ENCODE measurements around the gene OSCP1. TPM values are rescaled to one million over a fixed set of nuclear protein-coding genes. Genes with fewer than 3 reads are reported as not detected.
A peak's percentile ranks its signal among the peaks of the same experiment; 100 is the strongest.

OSCP1 gene
- total RNA-seq, 1 donor from 2014 or later = 21.0 TPM

- Mint-ChIP-seq H3K27ac (peak overlapping the region; percentile 20), H3K36me3 (ENCODE audit: insufficient read depth) (peaks cover 1% of the 10 kb centered on the region), H3K4me3 (ENCODE audit: low read depth) (peak overlapping the region; percentile 25), H3K27me3 (no peaks in the 10 kb centered on the region), H3K4me1 (ENCODE audit: low read depth) (peaks cover 13% of the 10 kb centered on the region), H3K9me3 (ENCODE audit: low read depth) (no peaks in the 10 kb centered on the region)
- no peak for DNase-seq (ENCODE audit: low spot score, unreplicated experiment)
- TF ChIP-seq, protein P1, sequence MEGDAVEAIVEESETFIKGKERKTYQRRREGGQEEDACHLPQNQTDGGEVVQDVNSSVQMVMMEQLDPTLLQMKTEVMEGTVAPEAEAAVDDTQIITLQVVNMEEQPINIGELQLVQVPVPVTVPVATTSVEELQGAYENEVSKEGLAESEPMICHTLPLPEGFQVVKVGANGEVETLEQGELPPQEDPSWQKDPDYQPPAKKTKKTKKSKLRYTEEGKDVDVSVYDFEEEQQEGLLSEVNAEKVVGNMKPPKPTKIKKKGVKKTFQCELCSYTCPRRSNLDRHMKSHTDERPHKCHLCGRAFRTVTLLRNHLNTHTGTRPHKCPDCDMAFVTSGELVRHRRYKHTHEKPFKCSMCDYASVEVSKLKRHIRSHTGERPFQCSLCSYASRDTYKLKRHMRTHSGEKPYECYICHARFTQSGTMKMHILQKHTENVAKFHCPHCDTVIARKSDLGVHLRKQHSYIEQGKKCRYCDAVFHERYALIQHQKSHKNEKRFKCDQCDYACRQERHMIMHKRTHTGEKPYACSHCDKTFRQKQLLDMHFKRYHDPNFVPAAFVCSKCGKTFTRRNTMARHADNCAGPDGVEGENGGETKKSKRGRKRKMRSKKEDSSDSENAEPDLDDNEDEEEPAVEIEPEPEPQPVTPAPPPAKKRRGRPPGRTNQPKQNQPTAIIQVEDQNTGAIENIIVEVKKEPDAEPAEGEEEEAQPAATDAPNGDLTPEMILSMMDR (IDR thresholded peaks at IDR 0.05; ENCODE audit: unreplicated experiment) = no peak
These were observed 47.8 kb downstream of the OSCP1 start for GRCh38 chr1:36402504-36402890.

DNA sequence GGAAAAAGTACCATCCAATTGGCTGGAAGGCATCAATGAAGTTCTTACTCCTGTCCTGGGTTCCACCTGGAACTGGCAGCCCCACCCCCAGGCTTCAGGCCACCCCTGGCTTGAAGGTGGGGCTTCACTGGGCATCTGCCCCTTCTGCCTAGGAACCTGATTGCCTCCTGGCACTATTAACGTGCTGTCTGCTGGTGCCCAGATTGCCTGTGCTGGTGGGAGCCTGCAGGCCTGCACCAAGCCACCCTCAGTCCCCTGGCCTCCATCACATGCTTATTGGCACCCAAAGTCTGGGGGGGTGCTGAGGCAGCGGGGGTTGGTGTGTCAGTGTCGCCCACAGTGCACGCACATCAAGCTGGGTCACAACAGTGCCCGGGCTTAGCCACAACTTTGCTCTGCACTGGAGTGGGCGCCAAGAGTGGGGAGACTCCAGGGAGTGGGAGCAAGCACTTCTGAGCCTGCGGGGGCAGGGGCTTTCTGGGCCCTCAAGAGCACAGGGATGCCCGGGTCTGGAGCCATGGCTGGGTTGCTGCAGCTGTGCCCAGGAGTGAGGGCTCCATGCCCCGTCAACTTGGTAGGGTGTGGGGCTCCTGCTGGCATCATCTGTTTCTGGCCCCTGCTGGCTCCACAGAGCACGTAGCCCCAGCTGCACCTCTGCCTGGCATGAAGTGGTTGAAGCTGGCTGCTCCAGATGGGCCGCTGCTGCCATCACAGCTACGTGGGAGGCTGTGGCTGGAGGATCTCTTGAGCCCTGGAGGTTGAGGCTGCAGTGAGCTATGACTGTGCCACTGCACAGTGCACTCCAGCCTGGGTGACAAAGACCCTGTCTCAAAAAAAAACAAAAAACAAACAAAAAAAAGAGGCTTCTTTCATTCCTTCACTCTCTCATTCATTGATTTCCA, 48.4 kb downstream of the OSCP1 start:
- no peaks in the 10 kb centered on the region for H3K27me3 Mint-ChIP-seq
- H3K4me3 Mint-ChIP-seq (ENCODE audit: low read depth) = peak overlapping the region; percentile 84
- H3K36me3 Mint-ChIP-seq (ENCODE audit: insufficient read depth) = no peaks in the 10 kb centered on the region
- TF ChIP-seq, protein P1 (IDR thresholded peaks at IDR 0.05; ENCODE audit: unreplicated experiment) = no peak
- no peaks in the 10 kb centered on the region for H3K9me3 Mint-ChIP-seq (ENCODE audit: low read depth)
- peak overlapping the region; percentile 98 for H3K27ac Mint-ChIP-seq
- no peak for DNase-seq (ENCODE audit: low spot score, unreplicated experiment)
- H3K4me1 Mint-ChIP-seq (ENCODE audit: low read depth) = peaks cover 16% of the 10 kb centered on the region

DNA sequence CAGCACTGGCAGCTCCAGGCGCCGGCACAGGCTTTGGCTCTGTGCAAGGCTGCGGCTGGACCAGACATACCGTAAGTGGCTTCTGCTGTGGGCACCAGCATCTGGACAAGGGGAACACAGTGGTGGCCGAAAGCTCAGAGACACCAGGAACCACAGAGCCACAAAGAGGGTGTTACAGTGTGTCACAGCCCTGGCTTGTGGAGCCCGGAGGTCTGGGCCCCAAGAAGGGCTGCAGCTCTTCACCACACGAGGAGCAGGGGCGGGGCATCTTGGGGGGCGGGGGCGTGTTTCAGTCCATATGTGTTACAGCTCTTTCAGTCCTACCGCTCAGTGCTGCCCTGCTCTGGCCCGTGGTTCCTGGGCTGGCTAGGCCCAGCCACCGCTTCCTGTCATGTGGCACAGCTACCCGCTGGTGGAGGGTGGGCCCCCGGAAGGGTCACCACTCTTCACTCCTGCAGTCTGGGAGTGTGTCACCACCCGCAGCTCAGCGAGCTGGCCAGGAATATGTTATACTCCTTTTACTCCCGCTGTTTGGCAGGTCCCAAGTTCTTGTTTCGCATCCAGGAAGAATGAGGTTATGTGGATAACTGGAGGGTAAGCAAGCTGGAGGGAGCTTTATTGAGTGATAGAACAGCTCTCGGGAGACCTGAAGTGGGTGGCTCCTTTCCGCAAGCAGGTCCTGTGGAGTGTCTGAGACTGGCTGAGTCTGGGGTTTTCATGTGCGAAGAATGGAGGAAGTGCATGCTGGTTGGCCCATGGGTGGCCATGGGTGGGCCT, 49.2 kb downstream of the OSCP1 start:
- H3K9me3 Mint-ChIP-seq (ENCODE audit: low read depth) = no peaks in the 10 kb centered on the region
- peak; percentile 68 for DNase-seq (ENCODE audit: low spot score, unreplicated experiment)
- TF ChIP-seq, protein P1 (IDR thresholded peaks at IDR 0.05; ENCODE audit: unreplicated experiment) = no peak
- no peaks in the 10 kb centered on the region for H3K36me3 Mint-ChIP-seq (ENCODE audit: insufficient read depth)
- peak overlapping the region; percentile 98 for H3K27ac Mint-ChIP-seq
- H3K27me3 Mint-ChIP-seq = no peaks in the 10 kb centered on the region
- H3K4me1 Mint-ChIP-seq (ENCODE audit: low read depth) = peaks cover 19% of the 10 kb centered on the region
- peak overlapping the region; percentile 84 for H3K4me3 Mint-ChIP-seq (ENCODE audit: low read depth)

GRCh38 chr1:36400514-36400824, 49.8 kb downstream of the OSCP1 start:
- TF ChIP-seq, protein P1 (IDR thresholded peaks at IDR 0.05; ENCODE audit: unreplicated experiment) = no peak

DNA sequence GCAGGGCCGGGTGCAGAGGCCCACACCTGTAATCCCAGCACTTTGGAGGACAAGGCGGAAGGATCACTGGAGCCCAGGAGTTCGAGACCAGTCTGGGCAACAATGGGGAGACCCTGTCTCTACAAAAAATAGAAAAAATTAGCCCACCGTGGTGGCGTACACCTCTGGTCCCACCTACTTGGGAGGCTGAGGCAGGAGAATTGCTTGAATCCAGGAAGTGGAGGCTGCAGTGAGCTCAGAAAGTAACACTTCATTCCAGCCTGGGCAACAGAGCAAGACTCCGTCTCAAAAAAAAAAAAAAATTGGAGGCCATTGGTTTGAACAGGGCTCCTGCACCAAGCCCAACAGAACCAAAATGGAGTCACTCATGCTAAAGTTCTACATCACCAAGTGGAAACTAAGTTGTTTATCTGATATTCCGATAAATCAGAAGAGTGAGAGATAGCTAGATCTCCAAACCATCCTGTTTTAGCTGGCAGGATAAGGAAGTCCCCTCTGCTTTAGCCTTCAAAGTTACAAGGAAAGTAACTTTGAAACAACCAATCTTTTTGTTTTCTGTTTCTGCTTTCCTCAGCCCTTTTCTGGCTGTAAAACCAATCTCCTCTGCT, 51.8 kb downstream of the OSCP1 start:
- Mint-ChIP-seq H3K4me3 (ENCODE audit: low read depth) (peak overlapping the region; percentile 88), H3K4me1 (ENCODE audit: low read depth) (peaks cover 20% of the 10 kb centered on the region), H3K27ac (peak overlapping the region; percentile 96), H3K27me3 (no peaks in the 10 kb centered on the region), H3K9me3 (ENCODE audit: low read depth) (no peaks in the 10 kb centered on the region), H3K36me3 (ENCODE audit: insufficient read depth) (no peaks in the 10 kb centered on the region)
- TF ChIP-seq, protein P1 (IDR thresholded peaks at IDR 0.05; ENCODE audit: unreplicated experiment) = no peak
- DNase-seq (ENCODE audit: low spot score, unreplicated experiment) = no peak

More at GRCh38 chr1:36400514-36400824, 49.8 kb downstream of the OSCP1 start:
- Mint-ChIP-seq H3K4me1 (ENCODE audit: low read depth) (peaks cover 19% of the 10 kb centered on the region), H3K9me3 (ENCODE audit: low read depth) (no peaks in the 10 kb centered on the region), H3K36me3 (ENCODE audit: insufficient read depth) (no peaks in the 10 kb centered on the region), H3K27ac (peak overlapping the region; percentile 98), H3K27me3 (no peaks in the 10 kb centered on the region), H3K4me3 (ENCODE audit: low read depth) (peak overlapping the region; percentile 84)
- no peak for DNase-seq (ENCODE audit: low spot score, unreplicated experiment)

All from progenitor cell of endocrine pancreas (in vitro differentiated cells).